T-helper 22 cell (primary cell): ENCODE data around the gene TEDC2.
A peak's percentile ranks its signal among the peaks of the same experiment; 100 is the strongest.
"Not testable (repeated sequence)": the region's sequence is repeated elsewhere in the genome, so short reads cannot be mapped to it uniquely, and the experiment has no call there.

Experiments used
- DNase-seq: peaks from one replicate; pipeline ENCODE4 v3.0.0-alpha.2; 2020; ENCODE audit warnings: low read depth

Gene TEDC2

GRCh38 chr16:2459647-2460390 is at the start of gene TEDC2:
TEDC2 (plus strand) TSS chr16:2460109; CDS start chr16:2460145, 36 bp downstream.
- DNase-seq, result peak; percentile 96

GRCh38 chr16:2415085-2415484 is 44.8 kb upstream of the TEDC2 start:
- DNase-seq, result no peak

GRCh38 chr16:2420035-2420434 is 39.9 kb upstream of the TEDC2 start:
- no peak for DNase-seq

GRCh38 chr16:2422123-2422867 is 37.6 kb upstream of the TEDC2 start:
- no peak for DNase-seq

GRCh38 chr16:2424061-2425007 is 35.6 kb upstream of the TEDC2 start:
- DNase-seq, result no peak

GRCh38 chr16:2425008-2425518 is 34.8 kb upstream of the TEDC2 start:
- no peak for DNase-seq

- no peak for DNase-seq
These were observed 34.0 kb upstream of the TEDC2 start for GRCh38 chr16:2425825-2426430.

GRCh38 chr16:2426941-2427361 is 33.0 kb upstream of the TEDC2 start:
- no peak for DNase-seq

GRCh38 chr16:2427526-2427925 is 32.4 kb upstream of the TEDC2 start:
- DNase-seq, result no peak

GRCh38 chr16:2428051-2428783 is 31.7 kb upstream of the TEDC2 start:
- no peak for DNase-seq

- no peak for DNase-seq
These were observed 31.2 kb upstream of the TEDC2 start for GRCh38 chr16:2428784-2429033.

- peak; percentile 94 for DNase-seq
These were observed 30.7 kb upstream of the TEDC2 start, which contains the start of gene CCNF for GRCh38 chr16:2429034-2429770. CCNF (plus strand) TSS chr16:2429447; CDS start chr16:2429482, 35 bp downstream.

GRCh38 chr16:2429771-2430663 is 29.9 kb upstream of the TEDC2 start:
- DNase-seq, result no peak

GRCh38 chr16:2432286-2432685 is 27.6 kb upstream of the TEDC2 start:
- DNase-seq, result no peak

- no peak for DNase-seq
These were observed 27.0 kb upstream of the TEDC2 start for GRCh38 chr16:2432801-2433505.

GRCh38 chr16:2435236-2435635 is 24.7 kb upstream of the TEDC2 start:
- DNase-seq, result not testable (repeated sequence)

GRCh38 chr16:2436110-2436509 is 23.8 kb upstream of the TEDC2 start:
- DNase-seq, result no peak

- DNase-seq, result no peak
These were observed 22.7 kb upstream of the TEDC2 start for GRCh38 chr16:2437032-2437790.
